Endothelial cell of umbilical vein (primary cell): ENCODE data around the gene MID1. TPM values are rescaled to one million over a fixed set of nuclear protein-coding genes. Genes with fewer than 3 reads are reported as not detected.

ENCODE experiments used
- BruUV-seq: library from RNA; stranded (reverse); fragments of 400-500 nt; replicated peaks from 2 replicates; lab custom pipeline; 2021; lab: Mats Ljungman, UMichigan
- CTCF ChIA-PET: fragments of 300-600, 350-600 bp; sonication (Branson Sonifier 250); formaldehyde crosslinking; loops from one replicate; lab custom pipeline; 2021; ENCODE audit warnings: antibody characterized with exemption, inconsistent platforms; lab: Charles Lee
- POLR2A ChIA-PET: fragments of 300-600, 350-600 bp; sonication (Branson Sonifier 250); formaldehyde crosslinking; loops from one replicate; lab custom pipeline; 2021; ENCODE audit warnings: antibody characterized with exemption, inconsistent platforms; lab: Charles Lee
- DNase-seq: peaks from one replicate; pipeline ENCODE4 v3.0.0-alpha.2; 2011; ENCODE audit warnings: low read depth, low spot score
- FAIRE-seq: peaks from 2 replicates; lab custom pipeline; 2011; peaks lifted over from hg19 to GRCh38; lab: Jason Lieb, UNC
- H2AFZ ChIP-seq: 2 replicates; pipeline ENCODE4 v1.6.0; 2012; ENCODE audit warnings: low read depth, low read length, control low read depth, inconsistent platforms
- H3K27ac ChIP-seq: 2 replicates; pipeline ENCODE4 v1.5.1; 2011; ENCODE audit warnings: low read depth, mild to moderate bottlenecking, control low read depth, low read length, moderate library complexity; ENCODE audit not compliant: insufficient read depth
- H3K27me3 ChIP-seq, 2 experiments: 2 replicates each; pipeline versions ENCODE4 v1.6.0 to v1.6.1; 2011; ENCODE audit warnings: low read length in 2 of 2, mixed read lengths in 1 of 2; ENCODE audit not compliant: control insufficient read depth in 2 of 2, insufficient read depth in 2 of 2
- H3K36me3 ChIP-seq, 2 experiments: 2 replicates in 1 of 2; 3 replicates in 1 of 2; pipeline ENCODE4 v1.5.1; 2011; ENCODE audit warnings: low read length in 2 of 2, mild to moderate bottlenecking in 1 of 2, moderate library complexity in 1 of 2; ENCODE audit not compliant: control insufficient read depth in 2 of 2, insufficient read depth in 2 of 2; ENCODE audit errors: extremely low read depth in 1 of 2
- H3K4me1 ChIP-seq: 3 replicates; pipeline ENCODE4 v1.5.1; 2011; ENCODE audit warnings: mild to moderate bottlenecking, low read length; ENCODE audit not compliant: control insufficient read depth, insufficient read depth; ENCODE audit errors: extremely low read depth
- H3K4me2 ChIP-seq: 2 replicates; pipeline ENCODE4 v1.6.1; 2011; ENCODE audit warnings: low read length, control low read depth, mixed read lengths; ENCODE audit not compliant: insufficient read depth
- H3K4me3 ChIP-seq, 3 experiments: fragments of 200-600 bp in 1 of 3; sonication (generic), shearing (Covaris generic) in 1 of 3; replicated peaks in 1 of 3; 2 replicates each; pipeline ENCODE4 v1.5.1; 2011 to 2016; ENCODE audit warnings: control low read depth in 3 of 3, low read length in 3 of 3, mild to moderate bottlenecking in 2 of 3, inconsistent platforms in 1 of 3, low read depth in 1 of 3, moderate library complexity in 1 of 3; ENCODE audit not compliant: insufficient read depth in 1 of 3
- H3K79me2 ChIP-seq: 2 replicates; pipeline ENCODE4 v1.6.0; 2012; ENCODE audit warnings: low read length, inconsistent platforms; ENCODE audit not compliant: control insufficient read depth, insufficient read depth
- H3K9ac ChIP-seq: replicated peaks from 2 replicates; pipeline ENCODE3; 2011; ENCODE audit warnings: low read length, control low read depth; ENCODE audit not compliant: insufficient read depth; ENCODE audit errors: extremely low read depth
- H3K9me1 ChIP-seq: replicated peaks from 3 replicates; pipeline ENCODE4 v1.6.0; 2011; ENCODE audit warnings: mild to moderate bottlenecking, low read length; ENCODE audit not compliant: control insufficient read depth, insufficient read depth; ENCODE audit errors: extremely low read depth
- H3K9me3 ChIP-seq: replicated peaks from 2 replicates; pipeline ENCODE4 v1.5.1; 2012; ENCODE audit warnings: low read length, inconsistent platforms; ENCODE audit not compliant: control insufficient read depth, insufficient read depth
- H4K20me1 ChIP-seq: replicated peaks from 2 replicates; pipeline ENCODE3; 2011; ENCODE audit warnings: mild to moderate bottlenecking, low read length; ENCODE audit not compliant: control insufficient read depth, insufficient read depth; ENCODE audit errors: extremely low read depth
- CTCF ChIP-seq, 2 donors: IDR thresholded peaks; 1 replicate in 1 of 2; 2 replicates in 1 of 2; pipeline ENCODE4 v1.5.1; 2011; ENCODE audit warnings: low read length in 2 of 2, mild to moderate bottlenecking in 2 of 2, moderate library complexity in 2 of 2, control low read depth in 1 of 2, inconsistent platforms in 1 of 2, low read depth in 1 of 2; ENCODE audit not compliant: insufficient read depth in 1 of 2; ENCODE audit errors: extremely low read depth in 1 of 2
- EZH2 ChIP-seq: IDR thresholded peaks from 2 replicates; pipeline ENCODE4 v1.6.1; 2012; ENCODE audit warnings: borderline replicate concordance, low read depth, mild to moderate bottlenecking, moderate library complexity, low read length, inconsistent platforms; ENCODE audit not compliant: severe bottlenecking
- FOS ChIP-seq: IDR thresholded peaks from 2 replicates; pipeline ENCODE4 v1.6.1; 2011; ENCODE audit warnings: mild to moderate bottlenecking, low read length, moderate library complexity, borderline replicate concordance; ENCODE audit not compliant: insufficient read depth
- GATA2 ChIP-seq: IDR thresholded peaks from 2 replicates; pipeline ENCODE4 v1.7.0; 2011; ENCODE audit warnings: low read depth, mild to moderate bottlenecking, moderate library complexity, mixed read lengths, low read length; ENCODE audit not compliant: insufficient read length, insufficient read depth
- JUN ChIP-seq: IDR thresholded peaks from 2 replicates; pipeline ENCODE4 v1.6.1; 2011; ENCODE audit warnings: borderline replicate concordance, low read depth; ENCODE audit not compliant: insufficient read length, insufficient read depth
- MAX ChIP-seq: IDR thresholded peaks from 2 replicates; pipeline ENCODE4 v1.6.1; 2011; ENCODE audit not compliant: insufficient read depth, insufficient read length
- MYC ChIP-seq: IDR thresholded peaks from one replicate; pipeline ENCODE4 v1.6.1; 2011; ENCODE audit warnings: mild to moderate bottlenecking, low read depth, low read length
- POLR2A ChIP-seq: IDR thresholded peaks from 2 replicates; pipeline ENCODE4 v1.6.1; 2012; ENCODE audit warnings: low read depth, mild to moderate bottlenecking, control low read depth, low read length
- POLR2AphosphoS5 ChIP-seq: IDR thresholded peaks from 2 replicates; pipeline ENCODE4 v1.6.1; 2012; ENCODE audit warnings: low read depth, mild to moderate bottlenecking, control low read depth, low read length, moderate library complexity; ENCODE audit not compliant: insufficient read depth
- dilution Hi-C: fragments of 300-500 bp; cut with MboI; formaldehyde crosslinking; loops from one replicate; pipeline ENCODE4 v1.15.0; 2019; ENCODE audit warnings: low sequenced_read_pairs; ENCODE audit not compliant: extremely low pct_ligation_motif_present
- intact Hi-C: fragments of 100-400 bp; cut with micrococcal nuclease; formaldehyde crosslinking; loops from one replicate; pipeline ENCODE4 v1.10.0; 2022
- polyA plus RNA-seq, 4 experiments: library from polyadenylated mRNA; depleted of rRNA in 3 of 4; stranded (reverse) in 3 of 4; unstranded in 1 of 4; fragments of >200 nt; gene quantifications; 2 replicates each; pipeline versions ENCODE4 v1.2.1 to v1.2.3, GENCODE V29; 2011 to 2012; ENCODE audit warnings: missing spikeins in 1 of 4
- total RNA-seq: library from RNA; stranded (reverse); gene quantifications from 2 replicates; pipeline ENCODE4 v1.2.3, GENCODE V29; 2021

MID1 gene
- total and polyA plus RNA-seq, 2 donors (not counting 3 experiments of a cell fraction or from before 2014, with no cell fraction given) = 21.3 to 29.8 TPM

- POLR2A ChIA-PET = no interaction called here
- CTCF ChIA-PET = no interaction called here
- H3K9ac ChIP-seq = no peak overlapping the region
- H3K4me2 ChIP-seq = no peak overlapping the region
- no peak overlapping the region for H2AFZ ChIP-seq
- H4K20me1 ChIP-seq = no peaks in the 10 kb centered on the region
- intact Hi-C loops (no loop called here), dilution Hi-C loops (no loop called here)
- FAIRE-seq = no peak
- H3K4me1 ChIP-seq = peaks cover 6% of the 10 kb centered on the region
- H3K27me3 ChIP-seq = no peaks in the 10 kb centered on the region
- H3K79me2 ChIP-seq = peaks cover 9% of the 10 kb centered on the region
- no peaks in the 10 kb centered on the region for H3K9me3 ChIP-seq
- peaks cover 0 to 9% of the 10 kb centered on the region in 2 experiments for H3K36me3 ChIP-seq
- no peaks in the 10 kb centered on the region for H3K9me1 ChIP-seq
- H3K27ac ChIP-seq = no peak overlapping the region
- H3K4me3 ChIP-seq = no peak overlapping the region
- TF ChIP-seq MYC = no peak
- TF ChIP-seq POLR2AphosphoS5 = no peak
- TF ChIP-seq GATA2 = no peak
- no peak for TF ChIP-seq EZH2
- TF ChIP-seq FOS = no peak
- TF ChIP-seq JUN = no peak
- TF ChIP-seq CTCF (IDR thresholded peaks at IDR 0.05; ENCODE audit: extremely low read depth in 1 of 2, insufficient read depth in 1 of 2, low read depth in 1 of 2, low read length in 2 of 2) = no peak
- no peak for TF ChIP-seq MAX
- no peak for TF ChIP-seq POLR2A
- no peak for DNase-seq
- BruUV-seq = no TSS peak
Observed at GRCh38 chrX:10567136-10567535, 53.2 kb downstream of the MID1 start.
